A549 (cell line): Measurements from ENCODE around the gene B3GALT6. TPM values are rescaled to one million over a fixed set of nuclear protein-coding genes. Genes with fewer than 3 reads are reported as not detected.
A peak's percentile ranks its signal among the peaks of the same experiment; 100 is the strongest.

Source experiments
- ATAC-seq, 2 experiments: fragments of 200-7000 bp in 1 of 2; fragments of >200 bp in 1 of 2; cut with Nextera tagmentation in 1 of 2; cut with Tn5 transposase in 1 of 2; 3 replicates each; pipeline versions ENCODE4 v1.8.0 to v1.9.1; 2018 to 2020; ENCODE audit warnings: mild to moderate bottlenecking in 1 of 2, moderate library complexity in 1 of 2
- CTCF ChIA-PET: fragments of 300-600 bp; sonication (Branson Sonifier 250); formaldehyde crosslinking; extraction: SDS; loops from one replicate; lab custom pipeline; 2021; ENCODE audit warnings: antibody characterized with exemption, inconsistent platforms; lab: Yijun Ruan, JAX
- POLR2A ChIA-PET: fragments of 350-600 bp; formaldehyde crosslinking; extraction: SDS; loops from one replicate; lab custom pipeline; 2021; ENCODE audit warnings: antibody characterized with exemption, inconsistent platforms; lab: Yijun Ruan, JAX
- DNase-seq, 2 experiments: peaks; one replicate each; pipeline versions ENCODE4 v3.0.0 to v3.0.0-alpha.2; 2011 to 2016; ENCODE audit warnings: low read depth in 1 of 2, low spot score in 1 of 2
- FAIRE-seq: peaks from 2 replicates; lab custom pipeline; 2011; peaks lifted over from hg19 to GRCh38; lab: Jason Lieb, UNC
- H3K27ac ChIP-seq, 2 experiments: fragments of >200 bp; sonication (Bioruptor Twin); formaldehyde crosslinking; 3 replicates each; pipeline ENCODE4 v1.5.1; 2016 to 2017
- H3K4me1 ChIP-seq: fragments of >200 bp; sonication (Bioruptor Twin); formaldehyde crosslinking; 3 replicates; pipeline ENCODE4 v1.6.1; 2016
- H3K4me2 ChIP-seq: fragments of >200 bp; sonication (Bioruptor Twin); formaldehyde crosslinking; 3 replicates; pipeline ENCODE4 v1.6.1; 2016
- H3K4me3 ChIP-seq: fragments of >200 bp; sonication (Bioruptor Twin); formaldehyde crosslinking; 3 replicates; pipeline ENCODE4 v1.5.1; 2016
- H3K9me3 ChIP-seq: fragments of >200 bp; sonication (Bioruptor Twin); formaldehyde crosslinking; 3 replicates; pipeline ENCODE4 v1.6.1; 2016
- CBX2 ChIP-seq: fragments of 200-600 bp; sonication (generic); IDR thresholded peaks from 2 replicates; pipeline ENCODE4 v1.6.1; 2016; ENCODE audit warnings: low read depth, mild to moderate bottlenecking, borderline replicate concordance
- CEBPB ChIP-seq, 2 experiments: fragments of >200 bp in 1 of 2; sonication (Bioruptor Twin) in 1 of 2; formaldehyde crosslinking in 1 of 2; IDR thresholded peaks; 2 replicates each; pipeline ENCODE4 v1.6.1; 2012 to 2016
- FOSL2 ChIP-seq, 2 experiments: fragments of 450-650 bp in 1 of 2; fragments of >200 bp in 1 of 2; sonication (Bioruptor Twin) in 1 of 2; formaldehyde crosslinking; IDR thresholded peaks; 2 replicates each; pipeline versions ENCODE4 v1.5.0 to v1.6.1; 2016 to 2020; ENCODE audit warnings: mild to moderate bottlenecking in 1 of 2, moderate library complexity in 1 of 2
- GATA3 ChIP-seq: IDR thresholded peaks from 2 replicates; pipeline ENCODE4 v1.6.1; 2012; ENCODE audit warnings: borderline replicate concordance
- JUN ChIP-seq, 2 experiments: fragments of >200 bp; sonication (Bioruptor Twin); formaldehyde crosslinking; IDR thresholded peaks; 2 replicates in 1 of 2; 3 replicates in 1 of 2; pipeline ENCODE4 v1.6.1; 2016 to 2017
- KDM5A ChIP-seq: fragments of 200-600 bp; sonication (generic); IDR thresholded peaks from 2 replicates; pipeline ENCODE4 v1.6.1; 2016; ENCODE audit warnings: antibody characterized with exemption, mild to moderate bottlenecking
- PHF8 ChIP-seq: fragments of 200-600 bp; sonication (generic); IDR thresholded peaks from 2 replicates; pipeline ENCODE4 v1.6.1; 2016; ENCODE audit warnings: low read depth, mild to moderate bottlenecking, antibody characterized with exemption, moderate library complexity, borderline replicate concordance
- POLR2A ChIP-seq: IDR thresholded peaks from 2 replicates; pipeline ENCODE4 v1.6.1; 2012; ENCODE audit warnings: mild to moderate bottlenecking, low read length
- SMC3 ChIP-seq: fragments of >200 bp; sonication (Bioruptor Twin); formaldehyde crosslinking; IDR thresholded peaks from 3 replicates; pipeline ENCODE4 v1.6.1; 2018; ENCODE audit warnings: inconsistent platforms
- TFCP2L1 ChIP-seq: fragments of 250-450 bp; sonication (Bioruptor Pico); IDR thresholded peaks from 2 replicates; pipeline ENCODE4 v1.5.0; 2021; ENCODE audit warnings: mild to moderate bottlenecking
- WGBS: methylation state at CpG from one replicate; pipeline ENCODE4 v1.1.6; 2017; ENCODE audit errors: missing lambda C conversion rate; 5-methylcytosine and 5-hydroxymethylcytosine counted together
- polyA plus RNA-seq, 4 experiments: library from polyadenylated mRNA; depleted of rRNA in 3 of 4; stranded (reverse); fragments of >200 nt; fragmentation: RNase III in 1 of 4; extraction: RNeasy Plus Mini Kit Qiagen cat#74134 plus additional on column Dnase treatment in 1 of 4; gene quantifications; 2 replicates in 3 of 4; 3 replicates in 1 of 4; pipeline ENCODE4 v1.2.3, GENCODE V29; 2011 to 2017
- TF ChIP-seq, protein P1 (sequence below): fragments of 200-600 bp; sonication (generic); IDR thresholded peaks from 2 replicates; pipeline ENCODE4 v1.6.1; 2016; ENCODE audit warnings: antibody characterized with exemption, mild to moderate bottlenecking, moderate library complexity
- TF ChIP-seq, protein P2 (sequence below): fragments of 450-650 bp; IDR thresholded peaks from 2 replicates; pipeline ENCODE4 v1.6.1; 2014; ENCODE audit warnings: antibody characterized with exemption
- TF ChIP-seq, protein P3 (sequence below): fragments of >200 bp; sonication (Bioruptor Twin); formaldehyde crosslinking; IDR thresholded peaks from 3 replicates; pipeline ENCODE4 v1.5.1; 2016
- TF ChIP-seq, protein P4 (sequence below): fragments of 150-350 bp; IDR thresholded peaks from 2 replicates; pipeline ENCODE4 v1.6.1; 2014; ENCODE audit warnings: low read depth, mild to moderate bottlenecking, low read length
- TF ChIP-seq, protein P5 (sequence below): IDR thresholded peaks from 2 replicates; pipeline ENCODE4 v1.6.1; 2012; ENCODE audit warnings: low read depth, borderline replicate concordance
- TF ChIP-seq, protein P6 (sequence below): fragments of >200 bp; sonication (Bioruptor Twin); formaldehyde crosslinking; IDR thresholded peaks from 3 replicates; pipeline ENCODE4 v1.6.1; 2016

Gene B3GALT6
- polyA plus RNA-seq, 2 of the 4 experiments (the other 2 are of a cell fraction) = 12.5 to 12.9 TPM

DNA sequence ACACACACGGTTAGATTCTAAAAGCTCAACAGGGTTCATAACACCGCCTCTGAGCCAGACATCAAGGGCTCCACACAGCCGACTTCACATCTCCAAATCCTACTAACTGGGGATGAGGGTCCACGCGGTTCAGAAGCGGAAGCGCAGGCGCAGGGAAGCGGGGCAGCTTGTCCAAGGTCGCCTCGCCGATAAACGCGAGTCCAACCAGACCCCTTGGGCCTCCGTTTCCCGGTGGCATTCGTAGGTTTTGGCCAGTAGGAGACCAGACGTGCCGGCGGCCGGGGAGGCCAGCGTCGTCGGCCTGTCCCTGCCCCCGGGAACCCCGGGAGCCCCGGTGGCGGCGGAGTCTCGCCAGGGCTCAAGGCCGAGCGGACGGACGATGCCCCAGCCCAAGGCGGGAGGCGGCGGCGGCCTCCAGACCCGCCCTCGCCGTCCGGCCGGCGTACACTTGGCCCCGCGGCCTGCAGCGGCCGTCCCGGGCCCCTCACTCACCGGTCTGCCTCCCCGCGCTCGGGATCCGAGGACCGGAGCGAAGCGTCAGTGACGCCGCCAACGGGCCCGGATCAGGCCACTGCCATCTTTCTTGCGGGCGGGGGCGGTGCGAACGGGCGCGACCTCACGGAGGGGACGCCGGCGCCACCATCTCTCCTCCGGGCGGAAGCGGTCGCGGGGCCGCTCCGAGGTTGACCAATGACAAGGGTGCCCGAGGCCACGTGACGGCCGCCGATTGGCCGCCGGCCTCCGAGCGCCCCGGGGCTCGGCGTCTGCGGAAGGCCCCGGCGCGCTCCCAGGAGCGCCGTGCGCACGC is 433 bp upstream of the B3GALT6 start, which contains the start of gene SDF4:
Gene SDF4 (minus strand): TSS at position 602 of the 808 bp plus-strand sequence. CDS start 3,229 bp downstream, outside the sequence.
- Histone ChIP-seq H3K4me1 (peaks cover 18% of the 10 kb centered on the region; the same call in 2 of the 3 replicates), H3K27ac (peak within 1 kb of the TSS; percentile 98 to 100), H3K4me3 (peak within 1 kb of the TSS; percentile 97), H3K9me3 (no peaks in the 10 kb centered on the region), H3K4me2 (peak within 1 kb of the TSS; percentile 98)
- 0% methylated on average over 10 of the region's 99 CpGs for WGBS
- ChIA-PET CTCF (interaction anchor here (0.7 to 2.4 kb wide), 7 partner anchors 60 to 169 kb away, joined by 3 to 17 read pairs (median 3); no protein-coding TSS in a partner anchor), POLR2A (interaction anchor here (1.1 to 1.3 kb wide), 2 partner anchors 16 to 152 kb away, joined by 3 read pairs; no protein-coding TSS in a partner anchor)
- ATAC-seq (peak; percentile 88 to 94), FAIRE-seq (no peak), DNase-seq (peak; percentile 92 to 95)
- TF ChIP-seq TFCP2L1 (CRISPR knock-in tag) (no peak), SMC3 (no peak), KDM5A (peak; percentile 45; the same call in 1 of the 2 replicates), FOSL2 (IDR thresholded peaks at IDR 0.05) (no peak), FOSL2 (CRISPR knock-in tag; IDR thresholded peaks at IDR 0.05) (no peak), POLR2A (peak; percentile 83), CBX2 (no peak), CEBPB (IDR thresholded peaks at IDR 0.05) (no peak), JUN (IDR thresholded peaks at IDR 0.05) (peak; percentile 38 to 63; a peak in 3 of 5 replicates), PHF8 (peak; percentile 84), GATA3 (no peak)
- TF ChIP-seq, protein P1, sequence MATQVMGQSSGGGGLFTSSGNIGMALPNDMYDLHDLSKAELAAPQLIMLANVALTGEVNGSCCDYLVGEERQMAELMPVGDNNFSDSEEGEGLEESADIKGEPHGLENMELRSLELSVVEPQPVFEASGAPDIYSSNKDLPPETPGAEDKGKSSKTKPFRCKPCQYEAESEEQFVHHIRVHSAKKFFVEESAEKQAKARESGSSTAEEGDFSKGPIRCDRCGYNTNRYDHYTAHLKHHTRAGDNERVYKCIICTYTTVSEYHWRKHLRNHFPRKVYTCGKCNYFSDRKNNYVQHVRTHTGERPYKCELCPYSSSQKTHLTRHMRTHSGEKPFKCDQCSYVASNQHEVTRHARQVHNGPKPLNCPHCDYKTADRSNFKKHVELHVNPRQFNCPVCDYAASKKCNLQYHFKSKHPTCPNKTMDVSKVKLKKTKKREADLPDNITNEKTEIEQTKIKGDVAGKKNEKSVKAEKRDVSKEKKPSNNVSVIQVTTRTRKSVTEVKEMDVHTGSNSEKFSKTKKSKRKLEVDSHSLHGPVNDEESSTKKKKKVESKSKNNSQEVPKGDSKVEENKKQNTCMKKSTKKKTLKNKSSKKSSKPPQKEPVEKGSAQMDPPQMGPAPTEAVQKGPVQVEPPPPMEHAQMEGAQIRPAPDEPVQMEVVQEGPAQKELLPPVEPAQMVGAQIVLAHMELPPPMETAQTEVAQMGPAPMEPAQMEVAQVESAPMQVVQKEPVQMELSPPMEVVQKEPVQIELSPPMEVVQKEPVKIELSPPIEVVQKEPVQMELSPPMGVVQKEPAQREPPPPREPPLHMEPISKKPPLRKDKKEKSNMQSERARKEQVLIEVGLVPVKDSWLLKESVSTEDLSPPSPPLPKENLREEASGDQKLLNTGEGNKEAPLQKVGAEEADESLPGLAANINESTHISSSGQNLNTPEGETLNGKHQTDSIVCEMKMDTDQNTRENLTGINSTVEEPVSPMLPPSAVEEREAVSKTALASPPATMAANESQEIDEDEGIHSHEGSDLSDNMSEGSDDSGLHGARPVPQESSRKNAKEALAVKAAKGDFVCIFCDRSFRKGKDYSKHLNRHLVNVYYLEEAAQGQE = no peak
- TF ChIP-seq, protein P2, sequence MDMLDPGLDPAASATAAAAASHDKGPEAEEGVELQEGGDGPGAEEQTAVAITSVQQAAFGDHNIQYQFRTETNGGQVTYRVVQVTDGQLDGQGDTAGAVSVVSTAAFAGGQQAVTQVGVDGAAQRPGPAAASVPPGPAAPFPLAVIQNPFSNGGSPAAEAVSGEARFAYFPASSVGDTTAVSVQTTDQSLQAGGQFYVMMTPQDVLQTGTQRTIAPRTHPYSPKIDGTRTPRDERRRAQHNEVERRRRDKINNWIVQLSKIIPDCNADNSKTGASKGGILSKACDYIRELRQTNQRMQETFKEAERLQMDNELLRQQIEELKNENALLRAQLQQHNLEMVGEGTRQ = peak; percentile 89
- TF ChIP-seq, protein P3, sequence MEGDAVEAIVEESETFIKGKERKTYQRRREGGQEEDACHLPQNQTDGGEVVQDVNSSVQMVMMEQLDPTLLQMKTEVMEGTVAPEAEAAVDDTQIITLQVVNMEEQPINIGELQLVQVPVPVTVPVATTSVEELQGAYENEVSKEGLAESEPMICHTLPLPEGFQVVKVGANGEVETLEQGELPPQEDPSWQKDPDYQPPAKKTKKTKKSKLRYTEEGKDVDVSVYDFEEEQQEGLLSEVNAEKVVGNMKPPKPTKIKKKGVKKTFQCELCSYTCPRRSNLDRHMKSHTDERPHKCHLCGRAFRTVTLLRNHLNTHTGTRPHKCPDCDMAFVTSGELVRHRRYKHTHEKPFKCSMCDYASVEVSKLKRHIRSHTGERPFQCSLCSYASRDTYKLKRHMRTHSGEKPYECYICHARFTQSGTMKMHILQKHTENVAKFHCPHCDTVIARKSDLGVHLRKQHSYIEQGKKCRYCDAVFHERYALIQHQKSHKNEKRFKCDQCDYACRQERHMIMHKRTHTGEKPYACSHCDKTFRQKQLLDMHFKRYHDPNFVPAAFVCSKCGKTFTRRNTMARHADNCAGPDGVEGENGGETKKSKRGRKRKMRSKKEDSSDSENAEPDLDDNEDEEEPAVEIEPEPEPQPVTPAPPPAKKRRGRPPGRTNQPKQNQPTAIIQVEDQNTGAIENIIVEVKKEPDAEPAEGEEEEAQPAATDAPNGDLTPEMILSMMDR = no peak
- TF ChIP-seq, protein P4, sequence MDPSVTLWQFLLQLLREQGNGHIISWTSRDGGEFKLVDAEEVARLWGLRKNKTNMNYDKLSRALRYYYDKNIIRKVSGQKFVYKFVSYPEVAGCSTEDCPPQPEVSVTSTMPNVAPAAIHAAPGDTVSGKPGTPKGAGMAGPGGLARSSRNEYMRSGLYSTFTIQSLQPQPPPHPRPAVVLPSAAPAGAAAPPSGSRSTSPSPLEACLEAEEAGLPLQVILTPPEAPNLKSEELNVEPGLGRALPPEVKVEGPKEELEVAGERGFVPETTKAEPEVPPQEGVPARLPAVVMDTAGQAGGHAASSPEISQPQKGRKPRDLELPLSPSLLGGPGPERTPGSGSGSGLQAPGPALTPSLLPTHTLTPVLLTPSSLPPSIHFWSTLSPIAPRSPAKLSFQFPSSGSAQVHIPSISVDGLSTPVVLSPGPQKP = no peak
- TF ChIP-seq, protein P5, sequence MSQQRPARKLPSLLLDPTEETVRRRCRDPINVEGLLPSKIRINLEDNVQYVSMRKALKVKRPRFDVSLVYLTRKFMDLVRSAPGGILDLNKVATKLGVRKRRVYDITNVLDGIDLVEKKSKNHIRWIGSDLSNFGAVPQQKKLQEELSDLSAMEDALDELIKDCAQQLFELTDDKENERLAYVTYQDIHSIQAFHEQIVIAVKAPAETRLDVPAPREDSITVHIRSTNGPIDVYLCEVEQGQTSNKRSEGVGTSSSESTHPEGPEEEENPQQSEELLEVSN = peak; percentile 48; the same call in 1 of the 2 replicates
- TF ChIP-seq, protein P6, sequence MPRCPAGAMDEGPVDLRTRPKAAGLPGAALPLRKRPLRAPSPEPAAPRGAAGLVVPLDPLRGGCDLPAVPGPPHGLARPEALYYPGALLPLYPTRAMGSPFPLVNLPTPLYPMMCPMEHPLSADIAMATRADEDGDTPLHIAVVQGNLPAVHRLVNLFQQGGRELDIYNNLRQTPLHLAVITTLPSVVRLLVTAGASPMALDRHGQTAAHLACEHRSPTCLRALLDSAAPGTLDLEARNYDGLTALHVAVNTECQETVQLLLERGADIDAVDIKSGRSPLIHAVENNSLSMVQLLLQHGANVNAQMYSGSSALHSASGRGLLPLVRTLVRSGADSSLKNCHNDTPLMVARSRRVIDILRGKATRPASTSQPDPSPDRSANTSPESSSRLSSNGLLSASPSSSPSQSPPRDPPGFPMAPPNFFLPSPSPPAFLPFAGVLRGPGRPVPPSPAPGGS = no peak; the same call in 2 of the 3 replicates
